ENCODE results near the gene GPR55. TPM values are rescaled to one million over a fixed set of nuclear protein-coding genes. Genes with fewer than 3 reads are reported as not detected.

Gene GPR55
- total RNA-seq, 2 experiments from 2014 or later: 7.3 to 7.4 TPM

- POLR2A ChIA-PET: interaction anchor here (0.8 to 3.2 kb wide), 6 partner anchors 11 to 26 kb away, joined by 3 to 32 read pairs (median 4); no protein-coding TSS in a partner anchor
- peak overlapping the region; percentile 18 for H3K4me3 Mint-ChIP-seq
- no peak for DNase-seq
- peaks cover 37% of the 10 kb centered on the region for H3K4me1 Mint-ChIP-seq
- H3K27me3 Mint-ChIP-seq: peaks cover 55% of the 10 kb centered on the region
- CTCF ChIA-PET: interaction anchor here (1.2 to 2.7 kb wide), 5 partner anchors 9 to 111 kb away, joined by 3 to 7 read pairs (median 4); partner anchors contain the start of gene GPR55
- H3K36me3 Mint-ChIP-seq (ENCODE audit: low read depth): peaks cover 5% of the 10 kb centered on the region
- H3K9me3 Mint-ChIP-seq: peaks cover 7% of the 10 kb centered on the region
- H3K27ac Mint-ChIP-seq: peak overlapping the region; percentile 50
Measured at GRCh38 chr2:230958820-230959756, 34.0 kb upstream of the GPR55 start.

DNA sequence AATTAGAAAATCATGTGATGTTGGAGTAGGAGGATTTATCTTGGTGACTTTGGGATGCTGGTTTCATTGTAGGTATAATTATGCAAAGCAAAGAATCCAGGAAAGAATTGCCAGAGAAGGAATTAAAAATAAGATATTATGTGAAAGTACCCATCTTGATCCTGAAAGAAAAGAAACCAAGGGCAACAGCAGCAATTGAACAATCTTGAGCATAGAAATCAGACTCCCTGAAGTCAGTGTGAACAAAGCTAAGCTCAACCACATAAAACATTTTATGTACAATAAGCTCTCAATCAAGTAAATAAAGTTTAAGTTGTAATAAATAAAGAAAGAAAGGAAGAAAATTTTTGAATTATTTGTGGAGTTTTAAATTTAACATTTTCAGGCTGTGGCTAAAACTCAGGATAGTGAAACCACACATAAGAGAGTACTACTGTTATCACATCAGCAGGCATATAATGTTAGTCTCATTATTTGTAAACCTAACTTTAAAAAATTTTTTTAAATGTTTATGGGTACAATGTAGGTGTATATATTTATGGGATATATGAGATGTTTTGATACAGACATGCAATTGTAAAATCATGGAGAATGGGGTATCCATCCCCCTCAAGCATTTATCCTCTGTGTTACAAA, 32.8 kb upstream of the GPR55 start:
- H3K9me3 Mint-ChIP-seq: peaks cover 2% of the 10 kb centered on the region
- no peak for DNase-seq
- no peaks in the 10 kb centered on the region for H3K36me3 Mint-ChIP-seq (ENCODE audit: low read depth)
- H3K4me3 Mint-ChIP-seq: peak overlapping the region; percentile 85
- ChIA-PET POLR2A (interaction anchor here (0.7 to 3.2 kb wide), 10 partner anchors 9 to 176 kb away, joined by 3 to 32 read pairs (median 6); partner anchors contain the start of gene GPR55), CTCF (interaction anchor here (0.7 to 1.7 kb wide), 6 partner anchors 12 to 110 kb away, joined by 3 to 7 read pairs (median 4); no protein-coding TSS in a partner anchor)
- H3K27me3 Mint-ChIP-seq: peaks cover 48% of the 10 kb centered on the region
- H3K4me1 Mint-ChIP-seq: peaks cover 42% of the 10 kb centered on the region
- H3K27ac Mint-ChIP-seq: peak overlapping the region; percentile 79

GRCh38 chr2:230956827-230957755, 32.0 kb upstream of the GPR55 start:
- CTCF ChIA-PET: interaction anchor here (0.7 to 2.2 kb wide), 8 partner anchors 28 to 109 kb away, joined by 3 to 8 read pairs (median 5); partner anchors contain the start of gene GPR55
- no peaks in the 10 kb centered on the region for H3K36me3 Mint-ChIP-seq (ENCODE audit: low read depth)
- peaks cover 2% of the 10 kb centered on the region for H3K9me3 Mint-ChIP-seq
- peak; percentile 63 for DNase-seq
- peaks cover 42% of the 10 kb centered on the region for H3K4me1 Mint-ChIP-seq
- H3K27me3 Mint-ChIP-seq: peaks cover 42% of the 10 kb centered on the region
- H3K27ac Mint-ChIP-seq: peak overlapping the region; percentile 93
- H3K4me3 Mint-ChIP-seq: peak overlapping the region; percentile 85
- POLR2A ChIA-PET: interaction anchor here (0.7 to 3.2 kb wide), 10 partner anchors 10 to 175 kb away, joined by 3 to 32 read pairs (median 6); partner anchors contain the start of gene GPR55

DNA sequence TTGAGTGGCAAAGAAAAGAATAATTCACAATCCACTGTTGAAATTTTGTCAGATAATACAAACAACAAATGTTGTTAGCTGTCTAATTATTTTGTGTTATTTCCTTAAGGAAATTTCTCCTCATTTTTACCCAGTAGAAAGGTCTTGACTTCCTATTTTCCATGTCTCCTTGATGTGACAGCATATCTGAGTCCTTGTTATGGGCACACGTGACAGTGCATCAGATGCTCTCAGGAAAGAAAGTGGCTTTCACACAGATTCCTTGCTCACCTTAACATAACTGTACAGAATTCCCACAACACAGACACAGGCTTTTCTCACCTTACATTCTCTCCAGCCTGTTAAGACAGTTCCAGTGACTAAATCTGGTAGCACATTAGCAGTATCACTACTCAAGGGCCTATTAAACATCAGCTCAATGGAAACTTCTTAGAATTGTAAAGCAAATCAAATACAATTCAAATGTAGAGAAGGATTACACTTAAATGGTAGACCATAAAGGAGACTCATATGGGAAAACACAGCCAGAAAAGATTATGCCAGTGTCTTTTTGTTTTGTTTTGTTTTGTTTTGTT, 30.2 kb upstream of the GPR55 start:
- H3K36me3 Mint-ChIP-seq (ENCODE audit: low read depth): no peaks in the 10 kb centered on the region
- no peak for DNase-seq
- no peak overlapping the region for H3K27ac Mint-ChIP-seq
- ChIA-PET CTCF (interaction anchor here (1.1 to 2.2 kb wide), 4 partner anchors 30 to 98 kb away, joined by 3 to 8 read pairs (median 4); partner anchors contain the start of gene GPR55), POLR2A (interaction anchor here (0.9 to 2.8 kb wide), 5 partner anchors 8 to 31 kb away, joined by 3 to 14 read pairs (median 4); no protein-coding TSS in a partner anchor)
- no peak overlapping the region for H3K4me3 Mint-ChIP-seq
- H3K27me3 Mint-ChIP-seq: peaks cover 32% of the 10 kb centered on the region
- H3K9me3 Mint-ChIP-seq: no peaks in the 10 kb centered on the region
- peaks cover 49% of the 10 kb centered on the region for H3K4me1 Mint-ChIP-seq

DNA sequence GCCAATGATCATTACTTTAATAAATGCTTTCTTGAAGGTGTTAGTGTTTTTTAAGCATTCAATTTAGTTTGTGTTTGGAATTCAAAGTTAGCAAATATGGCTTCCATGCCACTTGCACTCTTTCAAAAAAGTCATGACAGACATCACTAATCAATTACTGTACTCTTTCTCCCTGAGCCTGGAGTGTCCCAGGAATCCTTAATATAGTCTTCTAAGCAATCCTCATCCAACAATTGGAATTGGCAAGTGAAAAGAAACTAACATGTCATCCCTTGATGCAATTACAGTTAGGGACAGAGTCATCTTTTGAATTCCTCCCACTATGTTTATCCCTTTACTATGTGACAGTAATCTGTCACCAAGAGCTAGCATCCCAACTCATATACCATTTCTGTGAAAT, 29.7 kb upstream of the GPR55 start:
- Mint-ChIP-seq H3K9me3 (no peaks in the 10 kb centered on the region), H3K36me3 (ENCODE audit: low read depth) (no peaks in the 10 kb centered on the region), H3K4me1 (peaks cover 52% of the 10 kb centered on the region), H3K27me3 (peaks cover 32% of the 10 kb centered on the region), H3K27ac (no peak overlapping the region), H3K4me3 (no peak overlapping the region)
- ChIA-PET POLR2A (interaction anchor here (1.0 kb wide), 1 partner anchor 30 kb away, joined by 4 read pairs; no protein-coding TSS in a partner anchor), CTCF (interaction anchor here (2.2 kb wide), 1 partner anchor 30 kb away, joined by 8 read pairs; the partner anchor contains the start of gene GPR55)
- DNase-seq: no peak

- peaks cover 30% of the 10 kb centered on the region for H3K27me3 Mint-ChIP-seq
- H3K4me3 Mint-ChIP-seq: no peak overlapping the region
- CTCF ChIA-PET: interaction anchor here (1.3 kb wide), 1 partner anchor 29 kb away, joined by 3 read pairs; the partner anchor contains the start of gene GPR55
- H3K9me3 Mint-ChIP-seq: no peaks in the 10 kb centered on the region
- H3K36me3 Mint-ChIP-seq (ENCODE audit: low read depth): no peaks in the 10 kb centered on the region
- H3K27ac Mint-ChIP-seq: peak overlapping the region; percentile 47
- DNase-seq: no peak
- H3K4me1 Mint-ChIP-seq: peaks cover 51% of the 10 kb centered on the region
- POLR2A ChIA-PET: interaction anchor here (1.1 to 2.3 kb wide), 3 partner anchors 28 to 33 kb away, joined by 3 to 9 read pairs (median 4); partner anchors contain the start of gene GPR55
Measured at GRCh38 chr2:230953845-230954244, 28.8 kb upstream of the GPR55 start.

DNA sequence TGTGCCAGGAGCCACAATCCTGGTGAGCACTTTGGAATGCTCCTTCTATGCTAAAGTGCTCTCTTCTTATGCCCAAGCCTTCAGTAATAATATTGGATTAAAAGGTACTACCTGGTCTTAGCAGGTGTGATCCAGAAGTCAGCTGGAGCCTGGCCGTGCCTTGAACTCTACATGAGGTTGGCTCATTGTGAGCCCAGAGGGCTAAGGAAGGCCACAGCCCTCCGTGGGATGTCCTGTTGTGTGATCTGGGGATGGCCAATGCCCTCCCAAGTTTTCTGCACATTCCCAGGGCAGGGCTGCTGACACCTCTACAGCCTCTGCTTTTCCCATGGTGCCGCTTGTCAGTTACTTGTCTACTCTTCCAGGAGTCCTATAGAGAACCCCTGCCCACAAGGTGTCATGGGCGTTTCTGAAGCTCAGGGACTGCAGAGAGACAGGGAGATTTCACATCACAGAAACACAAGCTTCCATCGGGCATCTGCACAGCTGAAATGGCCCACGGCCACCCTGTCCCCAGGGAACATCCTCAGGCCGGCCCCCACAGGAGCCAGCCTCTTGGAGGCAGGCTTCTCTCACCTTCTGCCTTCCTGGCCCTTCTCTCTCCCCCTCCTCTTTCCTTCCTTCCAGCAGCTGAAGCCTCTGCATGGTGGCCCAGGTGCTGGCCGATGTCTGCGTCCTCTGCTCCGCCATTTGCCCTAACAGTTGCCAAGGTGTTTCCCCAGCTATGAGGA, 27.3 kb upstream of the GPR55 start:
- Mint-ChIP-seq H3K4me3 (no peak overlapping the region), H3K36me3 (ENCODE audit: low read depth) (no peaks in the 10 kb centered on the region), H3K4me1 (peaks cover 42% of the 10 kb centered on the region), H3K27ac (no peak overlapping the region), H3K9me3 (no peaks in the 10 kb centered on the region), H3K27me3 (peaks cover 21% of the 10 kb centered on the region)
- CTCF ChIA-PET: interaction anchor here (1.0 to 1.3 kb wide), 2 partner anchors 28 to 35 kb away, joined by 3 read pairs; partner anchors contain the start of gene GPR55
- no peak for DNase-seq
- POLR2A ChIA-PET: interaction anchor here (1.4 to 2.3 kb wide), 2 partner anchors 28 to 32 kb away, joined by 3 to 9 read pairs; no protein-coding TSS in a partner anchor

GRCh38 chr2:230951396-230951795, 26.4 kb upstream of the GPR55 start:
- CTCF ChIA-PET: interaction anchor here (1.1 kb wide), 1 partner anchor 27 kb away, joined by 3 read pairs; no protein-coding TSS in a partner anchor
- Mint-ChIP-seq H3K4me3 (no peak overlapping the region), H3K9me3 (no peaks in the 10 kb centered on the region), H3K27me3 (peaks cover 17% of the 10 kb centered on the region), H3K36me3 (ENCODE audit: low read depth) (no peaks in the 10 kb centered on the region), H3K27ac (no peak overlapping the region), H3K4me1 (peaks cover 38% of the 10 kb centered on the region)
- no peak for DNase-seq
- POLR2A ChIA-PET: interaction anchor here (0.8 to 1.5 kb wide), 3 partner anchors 24 to 33 kb away, joined by 3 to 4 read pairs (median 3); no protein-coding TSS in a partner anchor

DNA sequence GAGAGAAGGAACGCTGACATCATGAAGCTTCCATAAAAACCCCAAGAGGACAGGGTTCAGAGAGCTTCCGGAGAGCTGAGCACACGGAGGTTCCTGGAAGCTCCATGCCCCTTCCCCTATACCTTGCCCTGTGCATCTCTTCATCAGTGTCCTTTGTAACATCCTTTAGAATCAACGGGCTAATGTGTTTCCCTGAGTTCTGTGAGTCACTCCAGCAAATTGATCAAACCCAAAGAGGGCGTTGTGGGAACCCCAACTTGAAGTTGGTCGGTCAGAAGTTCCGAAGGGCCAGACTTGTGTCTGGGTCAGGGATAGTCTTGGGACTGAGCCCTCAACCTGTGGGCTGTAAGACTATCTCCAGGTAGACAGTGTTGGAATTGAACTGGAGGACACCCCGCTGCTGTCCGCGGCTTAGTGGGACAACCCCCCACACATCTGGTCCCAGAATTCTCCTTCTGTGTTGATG, 25.9 kb upstream of the GPR55 start:
- Mint-ChIP-seq H3K4me3 (no peak overlapping the region), H3K27ac (peak overlapping the region; percentile 67), H3K4me1 (peaks cover 42% of the 10 kb centered on the region), H3K27me3 (peaks cover 17% of the 10 kb centered on the region), H3K9me3 (no peaks in the 10 kb centered on the region), H3K36me3 (ENCODE audit: low read depth) (no peaks in the 10 kb centered on the region)
- no peak for DNase-seq
- ChIA-PET CTCF (interaction anchor here (1.0 to 1.1 kb wide), 2 partner anchors 9 to 27 kb away, joined by 3 to 4 read pairs; no protein-coding TSS in a partner anchor), POLR2A (interaction anchor here (0.8 to 1.5 kb wide), 3 partner anchors 24 to 33 kb away, joined by 3 to 4 read pairs (median 4); no protein-coding TSS in a partner anchor)

DNA sequence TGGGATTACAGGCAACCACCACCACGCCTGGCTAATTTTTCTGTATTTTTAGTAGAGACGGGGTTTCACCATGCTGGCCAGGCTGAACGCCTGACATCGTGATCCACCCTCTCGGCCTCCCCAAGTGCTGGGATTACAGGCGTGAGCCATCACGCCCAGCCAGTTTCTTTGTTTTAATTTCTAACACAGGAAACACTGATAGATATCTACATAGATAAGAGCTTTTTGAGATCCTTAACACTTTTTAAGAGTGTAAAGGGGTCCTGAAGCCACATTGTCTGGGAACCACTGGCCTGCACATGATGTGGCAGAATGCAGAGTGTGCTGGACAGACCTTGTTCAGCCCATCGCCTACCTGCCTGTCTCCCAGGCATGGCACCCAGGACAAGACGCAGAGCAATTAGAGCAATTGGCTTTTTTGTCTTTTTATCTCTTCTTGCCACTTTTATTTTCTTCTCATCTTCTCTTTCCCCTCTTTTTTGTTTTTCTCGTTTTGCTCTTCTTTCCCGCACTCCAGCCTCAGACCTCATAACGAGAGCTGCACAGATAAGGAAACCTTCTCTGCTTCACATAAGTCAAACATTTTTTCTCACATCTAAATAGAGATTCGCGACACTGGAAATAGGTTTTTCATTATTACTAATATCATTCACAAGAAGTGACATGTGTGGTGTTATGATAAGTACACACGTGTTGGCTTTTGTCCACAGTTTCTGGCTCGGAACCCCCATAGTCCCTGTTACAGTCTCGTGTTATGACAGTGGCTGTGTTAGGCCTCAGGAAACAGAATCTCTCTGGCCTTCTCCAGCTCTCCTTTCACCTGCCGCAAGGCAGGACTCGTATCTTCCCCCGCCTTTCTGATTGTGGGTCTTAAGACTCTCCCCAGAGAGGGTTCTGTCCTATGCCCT, 25.2 kb upstream of the GPR55 start:
- H3K4me3 Mint-ChIP-seq: no peak overlapping the region
- ChIA-PET CTCF (interaction anchor here (1.0 to 1.7 kb wide), 3 partner anchors 9 to 34 kb away, joined by 3 to 6 read pairs (median 4); no protein-coding TSS in a partner anchor), POLR2A (interaction anchor here (1.2 to 1.5 kb wide), 3 partner anchors 10 to 34 kb away, joined by 3 to 4 read pairs (median 4); no protein-coding TSS in a partner anchor)
- DNase-seq: no peak
- H3K27ac Mint-ChIP-seq: peak overlapping the region; percentile 67
- H3K36me3 Mint-ChIP-seq (ENCODE audit: low read depth): no peaks in the 10 kb centered on the region
- H3K27me3 Mint-ChIP-seq: peaks cover 15% of the 10 kb centered on the region
- peaks cover 42% of the 10 kb centered on the region for H3K4me1 Mint-ChIP-seq
- H3K9me3 Mint-ChIP-seq: no peaks in the 10 kb centered on the region
